ENCODE results near the gene FLNA. TPM values are rescaled to one million over a fixed set of nuclear protein-coding genes. Genes with fewer than 3 reads are reported as not detected.
A peak's percentile ranks its signal among the peaks of the same experiment; 100 is the strongest.

The FLNA gene
- total and polyA plus RNA-seq, 2 donors (not counting 3 experiments of a cell fraction or from before 2014, with no cell fraction given), result 658 to 1,474 TPM

- TF ChIP-seq CTCF (IDR thresholded peaks at IDR 0.05; ENCODE audit: extremely low read depth in 1 of 2, insufficient read depth in 1 of 2, low read depth in 1 of 2, low read length in 2 of 2), result no peak
- TF ChIP-seq FOS (IDR thresholded peaks at IDR 0.05; ENCODE audit: borderline replicate concordance, insufficient read depth, low read length), result no peak
- no peak for TF ChIP-seq GATA2 (IDR thresholded peaks at IDR 0.05; ENCODE audit: insufficient read depth, insufficient read length, low read depth, low read length)
- no peak for TF ChIP-seq POLR2AphosphoS5 (IDR thresholded peaks at IDR 0.05; ENCODE audit: insufficient read depth, low read depth, low read length)
- TF ChIP-seq MYC (IDR thresholded peaks at IDR 0.05; ENCODE audit: low read depth, low read length), result no peak
- TF ChIP-seq POLR2A (IDR thresholded peaks at IDR 0.05; ENCODE audit: low read depth, low read length), result no peak
- no peak for TF ChIP-seq JUN (IDR thresholded peaks at IDR 0.05; ENCODE audit: borderline replicate concordance, insufficient read depth, insufficient read length, low read depth)
- no peak for TF ChIP-seq MAX (IDR thresholded peaks at IDR 0.05; ENCODE audit: insufficient read depth, insufficient read length)
- no peak for TF ChIP-seq EZH2 (IDR thresholded peaks at IDR 0.05; ENCODE audit: borderline replicate concordance, low read depth, low read length, severe bottlenecking)
- no peaks in the 10 kb centered on the region for H3K9me1 ChIP-seq (replicated peaks; ENCODE audit: control insufficient read depth, extremely low read depth, insufficient read depth, low read length)
- H3K27me3 ChIP-seq (ENCODE audit: control insufficient read depth in 2 of 2, insufficient read depth in 2 of 2, low read length in 2 of 2), result no peaks in the 10 kb centered on the region
- TSS peak; percentile 34 for BruUV-seq (replicated peaks)
- H3K9ac ChIP-seq (replicated peaks; ENCODE audit: extremely low read depth, insufficient read depth, low read length), result no peak overlapping the region
- ChIA-PET CTCF (no interaction called here), POLR2A (no interaction called here)
- H3K4me3 ChIP-seq (replicated peaks in 1 of 3; ENCODE audit: insufficient read depth in 1 of 3, low read depth in 1 of 3, low read length in 3 of 3), result no peak overlapping the region
- dilution Hi-C loops (cut with MboI; ENCODE audit: extremely low pct_ligation_motif_present, low sequenced_read_pairs), result no loop called here
- no peak for DNase-seq (ENCODE audit: low read depth, low spot score)
- peaks cover 15 to 90% of the 10 kb centered on the region in 2 experiments for H3K36me3 ChIP-seq (ENCODE audit: control insufficient read depth in 2 of 2, extremely low read depth in 1 of 2, insufficient read depth in 2 of 2, low read length in 2 of 2)
- H4K20me1 ChIP-seq (replicated peaks; ENCODE audit: control insufficient read depth, extremely low read depth, insufficient read depth, low read length), result no peaks in the 10 kb centered on the region
- no peaks in the 10 kb centered on the region for H3K9me3 ChIP-seq (replicated peaks; ENCODE audit: control insufficient read depth, insufficient read depth, low read length)
- no peak overlapping the region for H3K4me2 ChIP-seq (ENCODE audit: insufficient read depth, low read length)
- H3K27ac ChIP-seq (ENCODE audit: insufficient read depth, low read depth, low read length), result no peak overlapping the region
- no peak overlapping the region for H2AFZ ChIP-seq (ENCODE audit: low read depth, low read length)
- intact Hi-C loops (cut with micrococcal nuclease), result no loop called here
- FAIRE-seq, result no peak
- H3K79me2 ChIP-seq (ENCODE audit: control insufficient read depth, insufficient read depth, low read length), result peaks cover 74% of the 10 kb centered on the region
- H3K4me1 ChIP-seq (ENCODE audit: control insufficient read depth, extremely low read depth, insufficient read depth, low read length), result no peaks in the 10 kb centered on the region
These were observed 14.9 kb downstream of the FLNA start for GRCh38 chrX:154359362-154360154.
